ENCODE measurements around the gene VEZF1.

Gene VEZF1

DNA sequence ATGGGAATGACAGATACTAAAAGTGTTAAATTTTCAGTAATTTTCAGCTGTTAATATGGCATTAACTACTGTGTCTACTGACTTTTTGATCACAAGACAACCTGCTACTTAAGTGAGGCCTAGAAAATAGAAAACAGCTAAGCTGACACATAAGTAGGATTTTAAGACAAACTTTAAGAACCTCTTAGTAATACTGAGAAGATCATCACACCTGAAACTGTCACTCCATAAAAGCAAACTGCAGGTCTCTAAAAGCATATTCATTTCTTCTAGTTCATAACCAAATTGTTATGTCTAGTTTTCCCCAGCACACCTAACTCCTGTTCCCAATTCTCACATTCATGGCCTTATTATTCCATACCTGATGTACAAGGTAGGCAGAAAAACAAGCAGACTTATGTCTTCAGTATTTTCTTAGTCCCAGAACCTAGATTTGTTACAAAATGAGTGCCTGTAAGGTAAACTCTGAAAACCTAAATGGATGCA lies 11.0 kb upstream of the VEZF1 start:
- no peak for DNase-seq (ENCODE audit: extremely low read depth in 1 of 2, low read depth in 1 of 2)

DNA sequence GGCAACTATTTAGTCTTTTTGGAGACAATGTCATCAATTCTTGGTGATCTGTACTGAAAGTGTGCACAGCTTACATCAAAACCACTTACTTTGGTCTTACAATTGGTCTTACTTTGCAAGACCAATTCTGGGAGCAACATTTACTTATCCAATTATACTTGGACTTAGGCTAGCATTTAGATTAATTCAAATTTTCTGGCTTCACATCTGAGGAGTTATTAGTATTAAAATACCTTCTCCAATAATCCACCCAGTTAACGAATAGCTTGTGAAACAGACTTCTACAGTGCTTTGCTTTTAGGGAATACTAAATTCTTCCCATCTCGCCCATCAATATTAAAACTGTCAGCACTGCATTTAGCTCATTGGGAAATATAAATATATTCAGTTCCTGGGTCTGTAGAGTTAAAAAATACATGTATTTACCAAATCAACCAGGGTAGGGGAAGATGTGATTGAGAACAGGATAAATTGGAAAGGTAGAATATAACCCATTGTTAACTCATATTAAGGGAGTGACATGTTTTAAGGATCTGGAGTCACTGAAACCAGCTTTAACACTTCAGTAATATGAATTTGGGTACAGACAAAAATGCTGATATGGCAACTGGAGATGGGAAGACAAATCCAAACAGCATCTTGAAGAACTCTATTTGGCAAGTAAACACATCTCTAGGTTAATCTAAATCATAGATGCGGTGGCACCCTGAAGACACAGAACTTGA lies 9.2 kb upstream of the VEZF1 start:
- DNase-seq (ENCODE audit: extremely low read depth in 1 of 2, low read depth in 1 of 2) = no peak

DNA sequence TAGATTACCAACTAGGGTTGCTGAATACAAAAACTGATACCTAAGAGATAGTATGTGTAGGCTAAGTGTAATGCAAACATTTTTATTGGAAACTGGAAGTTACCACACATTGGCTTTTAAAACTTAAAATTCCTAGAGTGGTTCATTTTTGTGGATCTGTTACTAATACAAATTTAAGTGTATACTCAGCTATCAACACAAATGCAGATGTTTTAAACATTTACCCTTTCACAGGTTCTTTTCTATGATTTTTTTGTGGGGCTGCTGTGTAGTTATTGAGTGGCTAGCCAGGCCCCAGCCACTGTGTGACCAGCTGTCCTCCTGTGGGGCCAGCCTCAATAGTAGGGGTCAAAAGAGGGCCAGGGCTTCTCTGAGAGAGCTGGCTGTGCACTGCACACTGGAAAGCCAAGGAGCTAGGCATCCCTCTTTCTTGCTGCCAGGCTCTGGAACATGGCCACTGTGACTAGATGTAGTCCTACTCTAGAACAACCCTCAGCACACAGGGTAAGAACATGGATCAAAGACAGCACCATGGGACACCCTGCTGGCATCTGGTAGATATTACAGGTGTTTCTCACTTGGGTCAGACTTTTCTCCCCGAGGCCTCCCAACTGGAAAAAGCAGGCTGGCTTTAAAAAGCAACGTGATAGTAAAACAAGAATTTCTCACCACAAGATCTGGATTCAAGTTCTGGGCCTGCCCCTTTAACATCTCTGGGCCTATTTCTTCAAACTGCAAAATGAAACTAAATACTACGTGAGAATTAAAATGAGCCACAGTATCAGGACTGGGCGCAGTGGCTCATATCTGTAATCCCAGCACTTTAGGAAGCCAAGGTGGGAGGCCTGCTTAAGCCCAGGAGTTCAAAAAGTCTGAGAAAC lies 7.3 kb upstream of the VEZF1 start:
- DNase-seq (ENCODE audit: extremely low read depth in 1 of 2, low read depth in 1 of 2) = peak in 1 of 2 donors; percentile 40

DNA sequence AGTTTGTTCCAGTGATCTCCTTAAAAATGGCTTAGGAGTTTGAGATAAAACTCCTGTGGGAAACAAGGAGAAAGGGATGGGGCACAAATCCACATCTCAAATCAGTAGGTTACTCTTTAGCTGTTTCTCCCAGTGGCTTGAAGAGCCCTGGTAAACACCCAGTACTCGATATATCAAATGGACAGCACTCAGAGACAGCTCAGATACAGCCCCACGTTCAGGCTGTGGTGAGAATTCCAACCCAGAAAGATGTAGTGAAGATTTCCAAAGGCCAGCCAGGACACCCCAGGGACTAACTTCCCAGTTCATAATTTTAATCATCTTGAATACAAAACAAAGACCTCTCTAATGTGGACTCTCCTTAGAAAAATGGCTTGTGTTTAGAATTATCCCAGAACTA lies 6.4 kb upstream of the VEZF1 start:
- DNase-seq (ENCODE audit: extremely low read depth in 1 of 2, low read depth in 1 of 2) = no peak

DNA sequence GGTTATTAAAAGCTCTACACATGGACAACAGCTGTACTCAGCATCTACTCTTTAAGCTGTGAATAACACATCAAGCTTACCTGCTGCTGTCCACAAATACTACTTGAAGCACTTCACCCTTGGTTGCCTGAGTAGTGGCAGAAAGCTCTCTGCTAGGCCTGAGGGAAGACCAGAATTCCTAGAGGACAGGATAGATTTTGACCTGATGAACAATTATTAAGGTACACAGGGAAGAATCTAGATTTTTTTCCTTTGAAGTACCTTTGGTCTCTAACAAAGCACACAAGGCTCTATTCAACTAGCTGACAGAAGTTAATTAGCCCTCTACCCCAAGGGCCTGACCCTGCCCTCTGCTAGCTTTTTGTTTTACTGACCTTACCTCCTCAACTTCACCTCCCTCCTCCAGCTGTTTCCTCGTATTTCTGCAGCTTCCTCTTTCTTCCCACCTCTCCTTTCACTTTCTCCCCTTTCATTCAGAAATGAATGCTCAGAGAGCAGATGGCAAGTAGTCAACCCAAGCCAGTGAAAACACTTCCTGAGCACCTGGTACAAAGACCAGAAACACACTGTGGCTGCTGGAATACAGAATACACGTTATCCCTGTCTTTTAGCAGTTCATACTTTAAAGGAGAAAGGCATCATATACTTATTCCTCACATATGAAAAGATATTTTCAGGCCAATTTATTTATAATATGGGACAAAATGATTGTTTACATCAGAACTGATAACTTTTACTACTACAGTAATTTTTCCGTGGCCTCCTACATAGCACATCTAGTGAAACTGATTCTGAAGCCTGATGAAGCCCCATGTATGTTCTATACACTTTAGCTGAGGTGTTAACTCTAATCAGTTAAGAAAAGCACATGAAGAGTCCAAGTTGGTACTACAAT lies 5.7 kb upstream of the VEZF1 start:
- no peak for DNase-seq (ENCODE audit: extremely low read depth in 1 of 2, low read depth in 1 of 2)

DNA sequence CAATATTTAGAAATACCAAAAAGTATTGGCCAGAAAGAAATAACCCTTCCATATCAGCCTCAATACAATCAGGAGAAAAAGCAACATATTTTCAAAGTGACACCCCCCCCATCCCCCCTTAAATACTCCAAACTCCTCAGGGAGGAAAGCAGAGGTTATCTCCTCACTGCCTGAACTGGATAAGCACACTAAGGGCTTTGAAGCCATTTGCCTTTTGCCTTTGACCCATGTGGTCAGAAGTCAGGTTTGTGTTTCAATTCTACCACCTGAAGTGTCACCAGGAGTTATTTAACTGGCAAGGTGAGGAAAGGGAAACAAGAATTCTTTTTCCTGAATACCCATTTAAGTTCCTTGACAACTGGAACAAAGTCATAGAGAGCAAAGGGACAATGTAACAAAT lies 3.5 kb upstream of the VEZF1 start:
- no peak for DNase-seq (ENCODE audit: extremely low read depth in 1 of 2, low read depth in 1 of 2)

DNA sequence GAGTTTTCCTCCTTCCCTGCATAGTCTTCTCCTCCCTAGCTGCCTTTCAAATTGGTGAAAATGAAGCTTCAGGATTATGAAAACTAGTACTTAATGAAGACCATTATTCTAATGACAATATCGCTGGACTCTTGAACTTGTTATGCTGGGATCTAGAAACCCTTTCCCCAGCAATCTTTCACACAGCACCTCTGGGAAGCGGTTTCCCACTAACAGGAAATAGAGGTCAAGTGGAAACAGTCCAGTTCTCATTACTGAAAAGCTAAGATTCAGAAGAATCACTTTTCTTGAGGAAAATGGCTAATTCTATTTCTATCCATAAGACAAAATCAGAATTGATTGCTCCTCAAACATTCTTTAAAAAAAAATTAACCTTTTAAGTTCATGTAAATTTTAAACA lies 2.0 kb upstream of the VEZF1 start:
- DNase-seq (ENCODE audit: extremely low read depth in 1 of 2, low read depth in 1 of 2) = no peak

DNA sequence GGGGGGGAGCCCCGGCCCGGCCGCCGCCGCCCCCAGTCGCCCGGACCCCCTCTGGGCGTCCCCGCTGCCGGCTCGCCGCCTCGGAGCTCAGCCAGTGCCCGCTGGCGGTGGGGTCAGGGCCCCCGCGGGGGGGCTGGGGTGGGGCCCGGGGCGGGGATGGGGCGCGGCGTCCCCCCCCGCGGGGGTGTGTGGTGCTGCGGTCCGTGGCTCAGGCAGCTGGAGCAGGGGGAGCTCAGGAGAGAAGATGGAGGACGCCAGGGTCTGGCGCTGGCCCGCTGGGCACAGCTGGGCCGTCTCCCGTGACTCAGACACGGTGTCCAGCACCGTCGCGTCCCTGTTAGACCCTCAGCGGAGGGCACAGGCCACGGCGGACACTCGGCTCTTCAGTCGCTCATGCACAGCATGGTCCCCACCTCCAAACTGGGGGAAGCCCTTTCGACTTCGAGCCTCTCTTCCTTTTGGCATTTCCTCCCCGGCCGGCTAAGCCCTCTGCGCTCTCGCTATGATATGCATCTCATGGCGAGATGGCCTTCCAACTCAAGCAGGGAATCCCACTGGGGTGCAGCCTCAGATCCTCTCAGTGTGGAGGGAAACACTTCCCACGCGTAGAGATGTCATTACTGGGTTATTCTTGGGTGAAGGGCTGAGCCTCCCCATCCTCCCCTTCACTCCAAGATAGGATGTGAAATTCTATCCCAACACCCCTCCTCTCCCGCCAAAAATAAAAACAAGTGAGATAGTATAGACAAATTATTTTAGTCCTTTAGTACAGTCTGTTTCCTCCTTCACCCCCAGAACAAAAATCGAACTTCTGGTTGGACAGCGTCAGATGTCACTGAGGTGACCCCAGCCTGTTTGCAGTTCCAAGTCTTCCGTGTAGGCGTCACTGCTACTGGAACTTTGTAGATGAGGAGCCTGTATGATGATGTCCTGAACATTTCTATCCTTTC lies 522 bp upstream of the VEZF1 start:
- DNase-seq (ENCODE audit: extremely low read depth in 1 of 2, low read depth in 1 of 2) = peak in 1 of 2 donors; percentile 43

DNA sequence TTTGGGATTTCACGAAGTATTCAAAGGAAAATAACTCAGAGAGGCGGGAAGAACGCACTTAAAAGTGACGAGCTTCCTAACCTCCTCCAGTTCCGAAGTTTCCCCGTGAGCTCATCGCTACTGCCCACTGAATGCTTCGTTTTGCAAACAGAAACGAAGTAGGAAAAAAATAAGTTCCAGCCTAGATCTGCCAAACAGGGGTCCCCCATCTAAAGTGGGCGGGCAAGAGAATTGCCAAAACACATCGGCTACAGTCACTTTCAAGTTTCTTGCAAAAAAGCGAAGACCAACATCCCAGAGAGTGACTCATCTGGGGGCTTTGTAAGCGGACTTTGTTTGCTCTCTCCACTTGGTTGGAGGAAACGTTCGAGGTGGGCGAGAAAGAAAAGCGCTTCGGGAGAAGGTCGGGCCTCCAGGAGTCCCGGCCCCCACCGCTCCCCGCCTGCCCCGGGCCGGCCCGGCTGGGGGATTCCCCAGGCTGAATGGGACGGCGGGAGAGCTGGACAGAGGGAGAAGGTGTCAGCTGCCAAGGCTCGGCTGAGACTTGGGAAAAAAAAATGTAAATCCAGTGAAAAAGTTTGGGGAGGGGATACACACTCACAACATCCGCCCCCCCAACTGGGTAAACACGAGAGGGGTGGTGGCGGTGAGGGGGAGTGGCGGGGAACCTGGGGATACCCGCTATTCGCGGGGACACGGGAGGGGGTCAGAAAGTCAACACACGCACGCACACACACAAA lies 1.0 kb downstream of the VEZF1 start:
- DNase-seq (ENCODE audit: extremely low read depth in 1 of 2, low read depth in 1 of 2) = peak; percentile 17 to 51

DNA sequence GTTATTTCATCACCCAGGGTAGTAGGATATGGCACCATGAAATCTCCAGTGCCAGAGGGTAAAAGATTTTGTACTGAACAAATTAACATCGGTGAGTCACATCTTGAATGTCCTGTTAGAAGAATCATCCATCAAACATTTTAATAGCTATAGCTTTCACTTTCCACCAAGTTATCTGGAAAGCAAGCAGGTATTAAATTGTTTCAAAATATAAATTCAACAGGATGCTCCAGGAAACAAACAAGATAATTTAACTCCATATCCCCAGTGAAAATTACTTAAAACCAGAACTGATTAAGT lies 2.4 kb downstream of the VEZF1 start:
- DNase-seq (ENCODE audit: extremely low read depth in 1 of 2, low read depth in 1 of 2) = no peak

DNA sequence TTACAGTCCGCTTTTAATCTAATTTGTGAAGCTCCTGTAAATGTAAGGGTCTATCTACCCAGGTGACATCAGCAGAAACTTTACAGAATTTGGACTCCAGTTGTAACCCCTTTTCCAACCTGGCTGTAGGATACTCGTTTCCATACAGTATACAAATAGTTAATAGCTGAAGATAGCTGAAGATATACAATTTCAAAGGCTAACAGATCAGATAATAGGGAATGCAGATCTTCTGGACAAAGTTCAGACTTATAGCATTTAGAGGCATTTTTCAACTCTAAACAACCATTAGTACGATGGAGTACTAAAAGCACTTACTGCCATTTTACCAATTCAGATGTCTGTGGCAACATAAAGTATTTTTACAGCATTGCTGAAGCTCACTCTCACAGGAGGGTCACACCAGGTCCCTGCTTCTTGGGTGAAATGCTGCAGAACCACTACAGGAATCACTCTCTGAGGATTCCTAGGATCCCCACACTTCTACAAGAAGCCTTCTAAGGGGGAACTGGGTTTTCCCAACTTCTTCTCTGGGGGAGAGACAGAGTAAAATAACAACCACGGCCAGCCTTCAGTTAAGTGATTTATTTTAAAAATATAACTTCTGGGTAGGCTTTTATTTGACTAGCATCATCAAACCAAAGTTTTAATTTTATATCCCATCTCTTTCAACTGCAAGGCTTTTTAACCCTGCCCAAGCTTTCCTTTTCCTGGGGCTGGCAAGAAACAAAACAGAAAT lies 2.9 kb downstream of the VEZF1 start:
- DNase-seq (ENCODE audit: extremely low read depth in 1 of 2, low read depth in 1 of 2) = no peak

DNA sequence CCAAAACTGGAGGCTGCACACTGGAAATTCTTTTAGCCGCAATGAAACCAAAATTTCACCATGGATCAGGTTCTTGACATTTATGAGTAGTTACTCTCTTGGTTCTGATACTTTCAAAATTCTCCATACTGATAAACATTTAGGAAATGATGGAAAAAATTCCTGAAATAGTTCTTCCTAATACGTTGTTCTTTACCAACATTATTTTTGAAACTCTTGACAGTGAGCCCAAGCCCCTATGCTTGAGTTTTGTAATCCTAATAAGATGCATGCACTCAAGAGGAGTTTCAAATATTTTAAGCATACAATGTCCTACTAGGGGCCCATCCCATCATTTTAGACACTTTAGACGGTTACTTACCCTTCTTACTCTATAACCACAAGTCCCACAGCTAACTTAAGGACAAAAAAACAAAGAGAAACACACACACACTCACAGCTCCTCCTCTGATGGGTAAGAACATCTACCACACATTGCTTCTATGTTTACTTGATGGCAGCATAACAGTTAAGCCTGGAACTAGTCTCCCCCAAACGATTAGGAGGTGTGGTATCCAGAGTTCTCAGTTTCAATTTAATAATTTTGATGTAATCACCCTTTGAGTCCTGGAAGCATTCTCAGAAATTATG lies 3.7 kb downstream of the VEZF1 start:
- DNase-seq (ENCODE audit: extremely low read depth in 1 of 2, low read depth in 1 of 2) = no peak

DNA sequence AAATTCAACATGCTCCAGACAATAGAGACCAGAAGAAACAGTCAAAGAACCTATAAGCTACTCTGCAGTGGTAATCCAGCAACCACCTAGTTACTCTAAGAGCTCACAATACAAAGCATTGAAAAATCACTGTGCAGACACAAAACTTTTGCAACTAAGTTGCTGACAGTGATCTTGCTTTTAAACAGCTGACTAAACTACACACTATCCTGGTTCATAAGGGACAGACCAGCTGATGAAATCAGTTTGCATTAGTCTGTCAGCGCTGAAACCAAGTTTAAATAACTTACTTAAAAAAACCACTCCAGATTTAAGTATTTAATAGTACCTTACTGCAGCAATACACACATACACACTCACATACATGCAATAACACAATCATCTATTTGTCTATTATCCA lies 4.6 kb downstream of the VEZF1 start:
- no peak for DNase-seq (ENCODE audit: extremely low read depth in 1 of 2, low read depth in 1 of 2)

DNA sequence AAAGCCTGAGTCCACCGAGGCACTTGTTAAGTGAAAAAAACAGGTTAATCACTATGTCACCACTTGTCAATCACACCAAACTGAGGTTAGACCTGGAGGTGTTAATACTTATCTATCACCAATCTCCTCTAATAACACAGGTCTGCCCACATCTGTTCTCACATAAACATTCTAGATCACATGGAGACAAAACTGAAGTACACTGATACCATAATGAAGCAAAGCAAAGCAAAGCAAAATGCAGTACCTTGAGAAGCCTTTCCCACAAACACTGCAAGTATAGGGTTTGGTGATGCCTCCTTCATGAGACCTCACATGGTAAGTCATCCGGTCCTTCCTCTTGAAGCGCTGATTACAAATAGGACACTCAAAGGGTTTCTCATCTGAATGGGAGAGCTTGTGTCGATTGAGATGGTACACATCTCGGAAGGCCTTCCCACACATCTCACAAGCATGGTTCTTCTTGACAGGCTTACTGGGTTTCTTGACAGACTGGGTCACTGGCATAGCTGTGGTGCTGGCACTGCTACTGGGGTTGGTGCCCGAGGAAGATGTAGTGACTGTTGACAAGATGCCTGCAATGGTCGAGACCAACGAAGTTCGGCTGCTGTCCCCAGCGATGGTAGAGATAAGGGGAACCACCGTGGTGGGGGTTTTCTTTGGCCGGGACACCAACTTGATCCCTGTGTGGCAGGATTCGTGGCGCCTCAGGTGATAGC lies 5.4 kb downstream of the VEZF1 start:
- DNase-seq (ENCODE audit: extremely low read depth in 1 of 2, low read depth in 1 of 2) = no peak

DNA sequence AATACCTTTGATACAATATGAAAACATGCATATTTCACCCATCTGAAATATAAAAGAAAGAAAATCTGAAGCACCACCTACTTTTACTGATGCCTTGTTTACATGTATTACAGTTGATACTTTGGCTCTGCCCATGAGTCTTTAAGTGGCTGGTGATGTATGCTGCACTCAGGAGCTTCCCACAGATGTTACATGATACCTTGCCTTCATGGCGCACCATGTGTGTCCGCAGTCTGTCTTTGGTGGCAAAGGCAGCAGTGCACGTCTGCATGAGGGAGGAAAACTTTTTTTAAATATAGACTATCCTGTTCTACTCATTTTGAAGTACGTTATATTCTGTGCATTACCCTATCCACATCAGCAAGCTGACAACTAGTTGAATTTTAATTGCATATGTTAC lies 7.5 kb downstream of the VEZF1 start:
- no peak for DNase-seq (ENCODE audit: extremely low read depth in 1 of 2, low read depth in 1 of 2)

DNA sequence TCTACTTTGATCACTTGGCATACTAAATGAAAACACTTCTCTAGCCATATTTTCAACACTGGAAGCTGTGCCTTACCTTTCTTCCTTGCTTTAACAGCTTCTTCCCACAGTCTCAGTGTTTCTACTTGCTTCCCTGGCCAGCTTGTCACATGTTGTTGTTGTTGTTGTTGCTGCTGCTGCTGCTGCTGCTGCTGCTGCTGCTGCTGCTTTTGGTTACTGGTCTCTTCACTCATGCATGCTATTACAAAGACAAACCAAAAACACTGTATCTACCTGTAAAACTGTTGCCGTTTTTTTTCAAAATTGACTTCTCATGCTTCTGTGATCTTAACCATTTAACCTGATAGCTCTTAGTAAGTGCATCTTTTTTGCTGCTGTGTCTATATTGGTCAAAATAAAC lies 9.0 kb downstream of the VEZF1 start:
- no peak for DNase-seq (ENCODE audit: extremely low read depth in 1 of 2, low read depth in 1 of 2)

DNA sequence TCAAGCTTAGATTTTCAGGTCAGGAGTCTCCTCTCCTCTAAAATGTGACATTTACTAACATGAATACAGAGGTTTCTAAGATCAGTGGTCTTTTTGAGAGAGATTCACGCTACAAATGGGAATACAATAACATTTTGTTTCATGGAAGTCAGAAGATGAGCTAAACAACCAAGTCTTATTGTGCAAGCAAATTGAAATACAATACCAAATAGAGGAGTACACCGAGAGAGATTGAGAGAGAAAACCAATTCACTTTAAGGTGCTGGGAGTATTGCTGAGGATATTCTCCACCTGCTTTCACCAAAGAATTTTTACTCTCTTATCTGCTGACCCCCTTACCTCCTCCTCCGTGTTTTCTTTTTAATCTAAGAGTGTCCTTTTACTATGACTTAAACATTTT lies 11.5 kb downstream of the VEZF1 start:
- no peak for DNase-seq (ENCODE audit: extremely low read depth in 1 of 2, low read depth in 1 of 2)

DNA sequence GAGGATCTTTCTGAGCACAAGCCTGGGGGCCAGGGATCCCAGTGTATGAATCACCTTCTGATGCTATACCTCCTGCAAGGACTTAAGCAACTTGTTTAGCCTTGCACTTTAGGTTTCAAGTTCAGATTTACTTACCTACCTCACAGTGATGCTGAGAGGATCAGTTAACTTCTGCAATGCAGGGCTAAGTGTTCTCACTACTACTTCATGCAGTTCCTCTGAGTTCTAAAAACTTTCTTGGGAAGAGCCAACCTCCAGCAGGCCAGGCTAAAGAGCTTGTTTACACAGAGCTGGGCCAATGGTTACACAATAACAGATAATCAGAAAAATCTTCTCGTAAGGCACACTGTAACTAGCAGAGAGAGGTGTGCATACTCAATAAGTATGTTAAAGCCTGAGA lies 13.0 kb downstream of the VEZF1 start:
- DNase-seq (ENCODE audit: extremely low read depth in 1 of 2, low read depth in 1 of 2) = no peak
